HepG2 (cell line): ENCODE measurements around the gene KCNH6. TPM values are rescaled to one million over a fixed set of nuclear protein-coding genes. Genes with fewer than 3 reads are reported as not detected.

ENCODE experiments used
- CBX2 ChIP-seq, 2 experiments: fragments of 200-600 bp in 1 of 2; sonication (generic); formaldehyde crosslinking in 1 of 2; IDR thresholded peaks; 2 replicates each; pipeline versions ENCODE4 v1.7.0 to v1.8.1; 2018 to 2022; ENCODE audit warnings: low read depth in 2 of 2, low read length in 1 of 2, mild to moderate bottlenecking in 1 of 2, missing genetic modification reagents in 1 of 2
- CREM ChIP-seq, 2 experiments: sonication (generic) in 1 of 2; formaldehyde crosslinking in 1 of 2; IDR thresholded peaks; 2 replicates each; pipeline versions ENCODE4 v1.4.0 to v1.6.1; 2016 to 2020; ENCODE audit warnings: antibody characterized with exemption in 1 of 2, mild to moderate bottlenecking in 1 of 2, missing genetic modification reagents in 1 of 2
- DBP ChIP-seq: sonication (generic); formaldehyde crosslinking; IDR thresholded peaks from 2 replicates; pipeline ENCODE4 v1.4.0; 2020; ENCODE audit warnings: missing genetic modification reagents; ENCODE audit errors: not compliant biosample characterization
- DNMT1 ChIP-seq: sonication (generic); formaldehyde crosslinking; IDR thresholded peaks from 2 replicates; pipeline ENCODE4 v1.5.1; 2020; ENCODE audit warnings: mild to moderate bottlenecking, missing genetic modification reagents
- IRF1 ChIP-seq: sonication (generic); formaldehyde crosslinking; IDR thresholded peaks from 2 replicates; pipeline ENCODE4 v1.4.0; 2020; ENCODE audit warnings: low read depth, mild to moderate bottlenecking, missing genetic modification reagents
- KMT2A ChIP-seq: sonication (generic); formaldehyde crosslinking; IDR thresholded peaks from 2 replicates; pipeline ENCODE4 v1.4.0; 2020; ENCODE audit warnings: missing genetic modification reagents
- LRRFIP1 ChIP-seq: sonication (generic); formaldehyde crosslinking; conservative IDR thresholded peaks from 2 replicates; pipeline ENCODE4 v1.4.0; 2020; ENCODE audit warnings: missing genetic modification reagents
- MTF1 ChIP-seq: sonication (generic); formaldehyde crosslinking; IDR thresholded peaks from 2 replicates; pipeline ENCODE4 v1.5.0; 2020; ENCODE audit warnings: missing genetic modification reagents
- MYNN ChIP-seq: sonication (generic); formaldehyde crosslinking; IDR thresholded peaks from 2 replicates; pipeline ENCODE4 v1.4.0; 2020; ENCODE audit warnings: mild to moderate bottlenecking, low read depth, missing genetic modification reagents
- NFE2L1 ChIP-seq: sonication (generic); formaldehyde crosslinking; IDR thresholded peaks from 2 replicates; pipeline ENCODE4 v1.4.0; 2020; ENCODE audit warnings: missing genetic modification reagents, mild to moderate bottlenecking, borderline replicate concordance
- SPEN ChIP-seq: sonication (generic); formaldehyde crosslinking; IDR thresholded peaks from 2 replicates; pipeline ENCODE4 v1.5.1; 2020; ENCODE audit warnings: low read depth, mild to moderate bottlenecking, missing genetic modification reagents
- YEATS4 ChIP-seq: sonication (generic); formaldehyde crosslinking; IDR thresholded peaks from 2 replicates; pipeline ENCODE4 v1.4.0; 2020; ENCODE audit warnings: missing genetic modification reagents, borderline replicate concordance
- ZFP37 ChIP-seq: sonication (generic); formaldehyde crosslinking; IDR thresholded peaks from 2 replicates; pipeline ENCODE4 v1.4.0; 2020; ENCODE audit warnings: missing genetic modification reagents, borderline replicate concordance
- ZNF337 ChIP-seq: sonication (generic); formaldehyde crosslinking; IDR thresholded peaks from 2 replicates; pipeline ENCODE4 v1.5.1; 2020; ENCODE audit warnings: missing genetic modification reagents, low read depth, mild to moderate bottlenecking, borderline replicate concordance
- ZNF44 ChIP-seq: sonication (generic); formaldehyde crosslinking; IDR thresholded peaks from 2 replicates; pipeline ENCODE4 v1.5.1; 2020; ENCODE audit warnings: mild to moderate bottlenecking, missing genetic modification reagents
- ZNF563 ChIP-seq: sonication (generic); formaldehyde crosslinking; IDR thresholded peaks from 2 replicates; pipeline ENCODE4 v1.8.0; 2022; ENCODE audit warnings: mild to moderate bottlenecking, moderate library complexity, missing genetic modification reagents
- ZNF691 ChIP-seq: sonication (generic); formaldehyde crosslinking; IDR thresholded peaks from 2 replicates; pipeline ENCODE4 v1.4.0; 2020; ENCODE audit warnings: missing genetic modification reagents, low read depth, mild to moderate bottlenecking, borderline replicate concordance
- ZNF709 ChIP-seq: sonication (generic); formaldehyde crosslinking; IDR thresholded peaks from 2 replicates; pipeline ENCODE4 v1.5.0; 2020; ENCODE audit warnings: mild to moderate bottlenecking, missing genetic modification reagents
- ZNF720 ChIP-seq: sonication (generic); formaldehyde crosslinking; IDR thresholded peaks from 2 replicates; pipeline ENCODE4 v1.4.0; 2020; ENCODE audit warnings: missing genetic modification reagents
- ZNF747 ChIP-seq: sonication (generic); formaldehyde crosslinking; IDR thresholded peaks from 2 replicates; pipeline ENCODE4 v1.8.1; 2023; ENCODE audit warnings: missing genetic modification reagents, mild to moderate bottlenecking, borderline replicate concordance
- ZNF879 ChIP-seq: sonication (generic); formaldehyde crosslinking; IDR thresholded peaks from 2 replicates; pipeline ENCODE4 v1.8.1; 2023; ENCODE audit warnings: missing genetic modification reagents
- ZSCAN25 ChIP-seq: sonication (generic); formaldehyde crosslinking; IDR thresholded peaks from 2 replicates; pipeline ENCODE4 v1.8.0; 2022; ENCODE audit warnings: mild to moderate bottlenecking, missing genetic modification reagents
- polyA plus RNA-seq, 8 experiments: library from polyadenylated mRNA; depleted of rRNA in 3 of 8; stranded (reverse) in 7 of 8; unstranded in 1 of 8; fragments of >200 nt; fragmentation: Illumina TruSeq in 4 of 8; extraction: Trizol in 4 of 8; gene quantifications; 2 replicates each; pipeline versions ENCODE4 v1.2.1 to v1.2.3, GENCODE V29; 2011 to 2016; ENCODE audit warnings: low read depth in 4 of 8, missing spikeins in 1 of 8, mixed read lengths in 1 of 8; ENCODE audit not compliant: insufficient read depth in 1 of 8
- total RNA-seq, 5 experiments: library from RNA; depleted of rRNA; stranded (reverse); fragments of >200 nt; fragmentation: Illumina TruSeq; extraction: Trizol; gene quantifications; 2 replicates each; pipeline ENCODE4 v1.2.3, GENCODE V29; 2016; ENCODE audit warnings: low read depth in 1 of 5
- TF ChIP-seq, protein P1 (sequence below): sonication (generic); formaldehyde crosslinking; IDR thresholded peaks from 2 replicates; pipeline ENCODE4 v1.5.0; 2020; ENCODE audit warnings: missing genetic modification reagents, mild to moderate bottlenecking, borderline replicate concordance

The KCNH6 gene
- total and polyA plus RNA-seq, 2 of the 13 experiments (the other 11 are each of a cell fraction or from before 2014, with no cell fraction given): 0.05 to 0.18 TPM

GRCh38 chr17:63523253-63523855, at the start of gene KCNH6 (continued):
- 0 out of 2 replicates have a peak, but pooled peaks have one; percentile 26 for TF ChIP-seq ZNF709 (CRISPR knock-in tag)
- no peak for TF ChIP-seq MYNN
- no peak for TF ChIP-seq DBP (CRISPR knock-in tag)
- TF ChIP-seq, protein P1, sequence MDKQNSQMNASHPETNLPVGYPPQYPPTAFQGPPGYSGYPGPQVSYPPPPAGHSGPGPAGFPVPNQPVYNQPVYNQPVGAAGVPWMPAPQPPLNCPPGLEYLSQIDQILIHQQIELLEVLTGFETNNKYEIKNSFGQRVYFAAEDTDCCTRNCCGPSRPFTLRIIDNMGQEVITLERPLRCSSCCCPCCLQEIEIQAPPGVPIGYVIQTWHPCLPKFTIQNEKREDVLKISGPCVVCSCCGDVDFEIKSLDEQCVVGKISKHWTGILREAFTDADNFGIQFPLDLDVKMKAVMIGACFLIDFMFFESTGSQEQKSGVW (CRISPR knock-in tag): no peak
- no peak for TF ChIP-seq ZNF44
- TF ChIP-seq ZNF691: no peak
- 0 out of 2 replicates have a peak, but pooled peaks have one; percentile 6 for TF ChIP-seq SPEN
- no peak for TF ChIP-seq ZNF337
- TF ChIP-seq ZNF563 (CRISPR knock-in tag): 0 out of 2 replicates have a peak, but pooled peaks have one; percentile 34
- TF ChIP-seq ZFP37: no peak
- no peak for TF ChIP-seq DNMT1
- TF ChIP-seq NFE2L1 (CRISPR knock-in tag): no peak
- no peak for TF ChIP-seq IRF1
- TF ChIP-seq ZSCAN25 (CRISPR knock-in tag): peak; percentile 95
- TF ChIP-seq YEATS4 (CRISPR knock-in tag): no peak
- TF ChIP-seq KMT2A (CRISPR knock-in tag): no peak
- no peak for TF ChIP-seq CBX2 (IDR thresholded peaks at IDR 0.05; ENCODE audit: low read depth, low read length)
- TF ChIP-seq CBX2 (CRISPR knock-in tag; IDR thresholded peaks at IDR 0.05; ENCODE audit: low read depth): 0 out of 2 replicates have a peak, but pooled peaks have one; percentile 2
- TF ChIP-seq ZNF720 (CRISPR knock-in tag): no peak
- TF ChIP-seq MTF1: no peak
- no peak for TF ChIP-seq LRRFIP1 (CRISPR knock-in tag)
- TF ChIP-seq ZNF879 (CRISPR knock-in tag): no peak
- TF ChIP-seq ZNF747 (CRISPR knock-in tag): no peak
- TF ChIP-seq CREM (IDR thresholded peaks at IDR 0.05): no peak
- TF ChIP-seq CREM (CRISPR knock-in tag; IDR thresholded peaks at IDR 0.05): no peak
